ENCODE results near the gene NR4A2. TPM values are rescaled to one million over a fixed set of nuclear protein-coding genes. Genes with fewer than 3 reads are reported as not detected.

Gene NR4A2
- total RNA-seq, 2 experiments from 2014 or later: 0.59 TPM; not detected in 1

- TF ChIP-seq EZH2phosphoT487 (IDR thresholded peaks at IDR 0.05; ENCODE audit: borderline replicate concordance, low read depth, low read length) (no peak), CTCF (conservative IDR thresholded peaks at IDR 0.05; ENCODE audit: low read length) (no peak)
- H2AFZ ChIP-seq (ENCODE audit: low read length): no peak overlapping the region
- intact Hi-C loops (cut with micrococcal nuclease; ENCODE audit: unreplicated experiment): no loop called here
- no TSS peak for BruUV-seq (replicated peaks)
- ChIA-PET POLR2A (interaction anchor here (1.0 to 1.3 kb wide), 2 partner anchors 11 to 13 kb away, joined by 3 to 4 read pairs; no protein-coding TSS in a partner anchor), CTCF (ENCODE audit: unreplicated experiment) (interaction anchor here (1.1 kb wide), 1 partner anchor 16 kb away, joined by 4 read pairs; no protein-coding TSS in a partner anchor)
- no peak overlapping the region for H3K27ac ChIP-seq (ENCODE audit: low read depth, low read length, poor library complexity, severe bottlenecking)
- H3K4me3 ChIP-seq (ENCODE audit: low read depth, low read length, poor library complexity, severe bottlenecking): no peak overlapping the region
- H3K79me2 ChIP-seq (ENCODE audit: insufficient read depth, low read depth, low read length): no peaks in the 10 kb centered on the region
- no peak for DNase-seq (ENCODE audit: low spot score)
- no peaks in the 10 kb centered on the region for H4K20me1 ChIP-seq (ENCODE audit: insufficient read depth, low read length)
- H3K4me1 ChIP-seq (ENCODE audit: insufficient read depth, low read length, poor library complexity, severe bottlenecking): no peaks in the 10 kb centered on the region
- H3K4me2 ChIP-seq (ENCODE audit: low read length): no peak overlapping the region
- H3K9me2 ChIP-seq (ENCODE audit: insufficient read depth, low read length): no peaks in the 10 kb centered on the region
- H3K9me3 ChIP-seq (ENCODE audit: low read length): no peaks in the 10 kb centered on the region
- no peaks in the 10 kb centered on the region for H3K36me3 ChIP-seq (ENCODE audit: insufficient read depth, low read length)
Measured at GRCh38 chr2:156350374-156351142, 18.0 kb upstream of the NR4A2 start.

GRCh38 chr2:156349605-156350004, 17.1 kb upstream of the NR4A2 start:
- H3K9me2 ChIP-seq (ENCODE audit: insufficient read depth, low read length): no peaks in the 10 kb centered on the region
- no peak overlapping the region for H2AFZ ChIP-seq (ENCODE audit: low read length)
- TF ChIP-seq EZH2phosphoT487 (IDR thresholded peaks at IDR 0.05; ENCODE audit: borderline replicate concordance, low read depth, low read length) (no peak), CTCF (conservative IDR thresholded peaks at IDR 0.05; ENCODE audit: low read length) (no peak)
- no peaks in the 10 kb centered on the region for H3K79me2 ChIP-seq (ENCODE audit: insufficient read depth, low read depth, low read length)
- ChIA-PET CTCF (ENCODE audit: unreplicated experiment) (interaction anchor here (1.1 kb wide), 1 partner anchor 15 kb away, joined by 4 read pairs; no protein-coding TSS in a partner anchor), POLR2A (no interaction called here)
- H3K36me3 ChIP-seq (ENCODE audit: insufficient read depth, low read length): no peaks in the 10 kb centered on the region
- no peaks in the 10 kb centered on the region for H4K20me1 ChIP-seq (ENCODE audit: insufficient read depth, low read length)
- no peak overlapping the region for H3K27ac ChIP-seq (ENCODE audit: low read depth, low read length, poor library complexity, severe bottlenecking)
- H3K9me3 ChIP-seq (ENCODE audit: low read length): no peaks in the 10 kb centered on the region
- no peak overlapping the region for H3K4me3 ChIP-seq (ENCODE audit: low read depth, low read length, poor library complexity, severe bottlenecking)
- BruUV-seq (replicated peaks): no TSS peak
- DNase-seq (ENCODE audit: low spot score): no peak
- H3K4me2 ChIP-seq (ENCODE audit: low read length): no peak overlapping the region
- H3K4me1 ChIP-seq (ENCODE audit: insufficient read depth, low read length, poor library complexity, severe bottlenecking): no peaks in the 10 kb centered on the region
- intact Hi-C loops (cut with micrococcal nuclease; ENCODE audit: unreplicated experiment): no loop called here

- CTCF ChIA-PET (ENCODE audit: unreplicated experiment): no interaction called here
- BruUV-seq (replicated peaks): no TSS peak
- intact Hi-C loops (cut with micrococcal nuclease; ENCODE audit: unreplicated experiment): no loop called here
Measured at GRCh38 chr2:156349161-156349560, 16.6 kb upstream of the NR4A2 start.

More at GRCh38 chr2:156349161-156349560, 16.6 kb upstream of the NR4A2 start:
- Histone ChIP-seq H3K9me3 (ENCODE audit: low read length) (no peaks in the 10 kb centered on the region), H3K9me2 (ENCODE audit: insufficient read depth, low read length) (no peaks in the 10 kb centered on the region), H3K4me2 (ENCODE audit: low read length) (no peak overlapping the region), H3K4me1 (ENCODE audit: insufficient read depth, low read length, poor library complexity, severe bottlenecking) (no peaks in the 10 kb centered on the region), H4K20me1 (ENCODE audit: insufficient read depth, low read length) (no peaks in the 10 kb centered on the region), H3K27ac (ENCODE audit: low read depth, low read length, poor library complexity, severe bottlenecking) (no peak overlapping the region), H3K36me3 (ENCODE audit: insufficient read depth, low read length) (no peaks in the 10 kb centered on the region), H2AFZ (ENCODE audit: low read length) (no peak overlapping the region), H3K79me2 (ENCODE audit: insufficient read depth, low read depth, low read length) (no peaks in the 10 kb centered on the region), H3K4me3 (ENCODE audit: low read depth, low read length, poor library complexity, severe bottlenecking) (no peak overlapping the region)
- POLR2A ChIA-PET: no interaction called here
- DNase-seq (ENCODE audit: low spot score): no peak
- no peak for TF ChIP-seq CTCF (conservative IDR thresholded peaks at IDR 0.05; ENCODE audit: low read length)
- TF ChIP-seq EZH2phosphoT487 (IDR thresholded peaks at IDR 0.05; ENCODE audit: borderline replicate concordance, low read depth, low read length): no peak
